Smooth muscle cell of the umbilical artery (primary cell): ENCODE measurements around the gene THEM5. TPM values are rescaled to one million over a fixed set of nuclear protein-coding genes. Genes with fewer than 3 reads are reported as not detected.

Experiments used
- total RNA-seq: library from RNA; depleted of rRNA; stranded (reverse); fragments of >200 nt; gene quantifications from 2 replicates; pipeline ENCODE4 v1.2.3, GENCODE V29; 2014

The THEM5 gene
- total RNA-seq, result not detected in 2 replicates

GRCh38 chr1:151853411-151853943 is at the start of gene THEM5:
THEM5 (minus strand) TSS chr1:151853712; CDS start chr1:151853565, 147 bp downstream.

GRCh38 chr1:151839457-151840403 is 13.8 kb downstream of the THEM5 start, which contains the start of gene C2CD4D:
C2CD4D (minus strand) TSS chr1:151839820; CDS start chr1:151838989, 831 bp downstream.

GRCh38 chr1:151831605-151832004 is 21.9 kb downstream of the THEM5 start, which contains the start of gene RORC:
RORC (minus strand) TSS chr1:151831802; CDS start chr1:151831764, 38 bp downstream.

GRCh38 chr1:151805066-151805820 is 48.3 kb downstream of the THEM5 start, which contains the start of gene LINGO4:
LINGO4 (minus strand) TSS chr1:151805419; CDS start chr1:151802704, 2,715 bp downstream.

Other genes starting within 250 kb of the THEM5 start
- 43.1 and 50.6 TPM in 2 replicates for gene SNX27, start 241.7 kb downstream of the THEM5 start, total RNA-seq
- not detected in 2 replicates for gene CELF3, start 136.9 kb downstream of the THEM5 start, total RNA-seq
- not detected in 2 replicates for gene RIIAD1, start 132.2 kb downstream of the THEM5 start, total RNA-seq
- gene MRPL9, start 90.2 kb downstream of the THEM5 start, total RNA-seq, result 63.7 and 63.8 TPM in 2 replicates
- gene TDRKH, start 63.2 kb downstream of the THEM5 start, total RNA-seq, result 2.1 and 5.6 TPM in 2 replicates
- not detected in 2 replicates for gene LINGO4, start 48.3 kb downstream of the THEM5 start, total RNA-seq
- not detected in 2 replicates for gene RORC, start 21.9 kb downstream of the THEM5 start, total RNA-seq
- not detected in 2 replicates for gene C2CD4D, start 13.9 kb downstream of the THEM5 start, total RNA-seq
- 8.2 and 9.8 TPM in 2 replicates for gene THEM4, start 55.8 kb upstream of the THEM5 start, total RNA-seq
- gene S100A10, start 140.1 kb upstream of the THEM5 start, total RNA-seq, result 37.4 and 94.7 TPM in 2 replicates
- gene S100A11, start 183.3 kb upstream of the THEM5 start, total RNA-seq, result 33.0 and 103 TPM in 2 replicates
- gene TCHHL1, start 235.4 kb upstream of the THEM5 start, total RNA-seq, result not detected in 2 replicates